MM.1S (cell line): Measurements from ENCODE around the gene EXOC3L1.

Experiments
- DNase-seq: peaks from one replicate; pipeline ENCODE4 v3.0.0-alpha.2; 2015
- H2AFZ ChIP-seq: fragments of 300-600 bp; sonication (generic); 2 replicates; pipeline ENCODE4 v1.6.0; 2016; ENCODE audit warnings: antibody characterized with exemption, low read length
- H3F3A ChIP-seq: fragments of 300-600 bp; sonication (generic); 2 replicates; pipeline ENCODE4 v1.6.1; 2016; ENCODE audit warnings: mild to moderate bottlenecking, antibody characterized with exemption, low read length, moderate library complexity, mixed read lengths; ENCODE audit not compliant: insufficient read depth
- H3K27ac ChIP-seq: fragments of 300-600 bp; sonication (generic); 2 replicates; pipeline ENCODE4 v1.5.1; 2016; ENCODE audit warnings: mild to moderate bottlenecking, low read length
- H3K27me3 ChIP-seq: fragments of 300-600 bp; sonication (generic); replicated peaks from 2 replicates; pipeline ENCODE4 v1.6.0; 2016; ENCODE audit warnings: low read length; ENCODE audit not compliant: insufficient read depth
- H3K36me3 ChIP-seq: fragments of 300-600 bp; sonication (generic); replicated peaks from 2 replicates; pipeline ENCODE4 v1.6.1; 2016; ENCODE audit warnings: mild to moderate bottlenecking, low read length, mixed read lengths; ENCODE audit not compliant: insufficient read depth
- H3K4me1 ChIP-seq: fragments of 300-600 bp; sonication (generic); 2 replicates; pipeline ENCODE4 v1.6.1; 2016; ENCODE audit warnings: low read length, mixed read lengths
- H3K4me2 ChIP-seq: fragments of 300-600 bp; sonication (generic); 2 replicates; pipeline ENCODE4 v1.6.0; 2016; ENCODE audit warnings: low read depth, low read length
- H3K4me3 ChIP-seq: fragments of 300-600 bp; sonication (generic); 2 replicates; pipeline ENCODE4 v1.5.1; 2016; ENCODE audit warnings: low read length, mixed read lengths
- H3K79me2 ChIP-seq: fragments of 300-600 bp; sonication (generic); 2 replicates; pipeline ENCODE4 v1.6.1; 2016; ENCODE audit warnings: mixed run types, low read length, mixed read lengths
- H3K9ac ChIP-seq: fragments of 300-600 bp; sonication (generic); 2 replicates; pipeline ENCODE4 v1.6.1; 2016; ENCODE audit warnings: low read length, mixed read lengths
- H3K9me2 ChIP-seq: fragments of 300-600 bp; sonication (generic); replicated peaks from 2 replicates; pipeline ENCODE4 v1.6.1; 2016; ENCODE audit warnings: mild to moderate bottlenecking, low read length, mixed read lengths; ENCODE audit not compliant: insufficient read depth
- H3K9me3 ChIP-seq: fragments of 300-600 bp; sonication (generic); replicated peaks from 2 replicates; pipeline ENCODE4 v1.6.1; 2016; ENCODE audit warnings: mild to moderate bottlenecking, low read length, mixed read lengths; ENCODE audit not compliant: insufficient read depth
- H4K20me1 ChIP-seq: fragments of 300-600 bp; sonication (generic); 2 replicates; pipeline ENCODE4 v1.6.1; 2016; ENCODE audit warnings: mild to moderate bottlenecking, low read length, moderate library complexity, mixed read lengths; ENCODE audit not compliant: insufficient read depth
- EZH2 ChIP-seq: fragments of 300-600 bp; sonication (generic); optimal IDR thresholded peaks from 2 replicates; pipeline ENCODE3; 2017; ENCODE audit warnings: low read depth, mild to moderate bottlenecking, antibody characterized with exemption, low read length, mixed read lengths
- EZH2phosphoT487 ChIP-seq: fragments of 300-600 bp; sonication (generic); IDR thresholded peaks from 2 replicates; pipeline ENCODE4 v1.6.1; 2018; ENCODE audit warnings: antibody characterized with exemption, low read length
- TF ChIP-seq, protein P1 (sequence below): fragments of 300-600 bp; sonication (generic); IDR thresholded peaks from 2 replicates; pipeline ENCODE4 v1.5.1; 2016; ENCODE audit warnings: antibody characterized with exemption, low read length, mixed read lengths

Gene EXOC3L1

GRCh38 chr16:67213197-67214019 is 23.5 kb upstream of the EXOC3L1 start:
- Histone ChIP-seq H2AFZ (no peak overlapping the region), H4K20me1 (no peaks in the 10 kb centered on the region), H3K27me3 (no peaks in the 10 kb centered on the region; the same call in 1 of the 2 replicates), H3K4me2 (no peak overlapping the region), H3K9ac (no peak overlapping the region), H3F3A (no peaks in the 10 kb centered on the region), H3K9me2 (no peaks in the 10 kb centered on the region), H3K9me3 (no peaks in the 10 kb centered on the region), H3K36me3 (no peaks in the 10 kb centered on the region), H3K27ac (no peak overlapping the region), H3K79me2 (no peaks in the 10 kb centered on the region), H3K4me1 (no peaks in the 10 kb centered on the region), H3K4me3 (no peak overlapping the region)
- no peak for DNase-seq
- TF ChIP-seq EZH2phosphoT487 (no peak), EZH2 (no peak)
- TF ChIP-seq, protein P1, sequence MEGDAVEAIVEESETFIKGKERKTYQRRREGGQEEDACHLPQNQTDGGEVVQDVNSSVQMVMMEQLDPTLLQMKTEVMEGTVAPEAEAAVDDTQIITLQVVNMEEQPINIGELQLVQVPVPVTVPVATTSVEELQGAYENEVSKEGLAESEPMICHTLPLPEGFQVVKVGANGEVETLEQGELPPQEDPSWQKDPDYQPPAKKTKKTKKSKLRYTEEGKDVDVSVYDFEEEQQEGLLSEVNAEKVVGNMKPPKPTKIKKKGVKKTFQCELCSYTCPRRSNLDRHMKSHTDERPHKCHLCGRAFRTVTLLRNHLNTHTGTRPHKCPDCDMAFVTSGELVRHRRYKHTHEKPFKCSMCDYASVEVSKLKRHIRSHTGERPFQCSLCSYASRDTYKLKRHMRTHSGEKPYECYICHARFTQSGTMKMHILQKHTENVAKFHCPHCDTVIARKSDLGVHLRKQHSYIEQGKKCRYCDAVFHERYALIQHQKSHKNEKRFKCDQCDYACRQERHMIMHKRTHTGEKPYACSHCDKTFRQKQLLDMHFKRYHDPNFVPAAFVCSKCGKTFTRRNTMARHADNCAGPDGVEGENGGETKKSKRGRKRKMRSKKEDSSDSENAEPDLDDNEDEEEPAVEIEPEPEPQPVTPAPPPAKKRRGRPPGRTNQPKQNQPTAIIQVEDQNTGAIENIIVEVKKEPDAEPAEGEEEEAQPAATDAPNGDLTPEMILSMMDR = no peak

DNA sequence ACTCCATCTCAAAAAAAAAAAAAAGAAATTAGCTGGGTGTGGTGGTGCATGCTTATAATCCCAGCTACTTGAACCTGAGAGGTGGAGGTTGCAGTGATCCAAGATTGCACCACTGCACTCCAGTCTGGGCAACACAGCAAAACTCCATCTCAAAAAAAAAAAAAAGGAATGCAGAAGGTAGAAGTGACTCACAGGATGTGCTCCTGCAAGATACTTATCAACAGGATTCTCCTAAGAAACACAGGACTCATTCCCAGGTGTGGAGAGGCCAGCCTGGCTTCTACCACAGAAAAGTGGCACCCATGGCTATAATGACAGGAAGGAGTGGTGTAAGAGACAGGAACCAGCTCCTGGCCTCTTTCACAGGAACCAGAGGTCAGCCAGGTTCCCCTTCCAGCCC is 22.8 kb upstream of the EXOC3L1 start:
- Histone ChIP-seq H3K9me3 (no peaks in the 10 kb centered on the region), H2AFZ (no peak overlapping the region), H3K4me2 (no peak overlapping the region)

GRCh38 chr16:67211674-67212073 is 21.7 kb upstream of the EXOC3L1 start:
- DNase-seq = no peak
- no peaks in the 10 kb centered on the region for H4K20me1 ChIP-seq
- no peaks in the 10 kb centered on the region for H3K9me2 ChIP-seq

More for the DNA sequence above, 22.8 kb upstream of the EXOC3L1 start:
- no peaks in the 10 kb centered on the region for H3K79me2 ChIP-seq
- no peaks in the 10 kb centered on the region; the same call in 1 of the 2 replicates for H3K27me3 ChIP-seq
- no peaks in the 10 kb centered on the region for H3K4me1 ChIP-seq
- H4K20me1 ChIP-seq = no peaks in the 10 kb centered on the region
- H3K9me2 ChIP-seq = no peaks in the 10 kb centered on the region
- no peaks in the 10 kb centered on the region for H3K36me3 ChIP-seq
- no peak overlapping the region for H3K27ac ChIP-seq
- DNase-seq = no peak
- no peaks in the 10 kb centered on the region for H3F3A ChIP-seq
- H3K9ac ChIP-seq = no peak overlapping the region
- no peak overlapping the region for H3K4me3 ChIP-seq
- TF ChIP-seq EZH2phosphoT487 (no peak), EZH2 (no peak)
- TF ChIP-seq, protein P1 = no peak

More at GRCh38 chr16:67211674-67212073, 21.7 kb upstream of the EXOC3L1 start:
- no peak overlapping the region for H3K27ac ChIP-seq
- H3K36me3 ChIP-seq = no peaks in the 10 kb centered on the region
- no peak for TF ChIP-seq EZH2
- TF ChIP-seq, protein P1 = no peak
- TF ChIP-seq EZH2phosphoT487 = no peak
- no peak overlapping the region for H3K9ac ChIP-seq
- H3K4me1 ChIP-seq = no peaks in the 10 kb centered on the region
- H3F3A ChIP-seq = no peaks in the 10 kb centered on the region
- no peaks in the 10 kb centered on the region for H3K9me3 ChIP-seq
- no peak overlapping the region for H2AFZ ChIP-seq
- H3K4me2 ChIP-seq = no peak overlapping the region
- no peak overlapping the region for H3K4me3 ChIP-seq
- H3K27me3 ChIP-seq = no peaks in the 10 kb centered on the region; the same call in 1 of the 2 replicates
- H3K79me2 ChIP-seq = no peaks in the 10 kb centered on the region
